LHCN-M2 (cell line): ENCODE data around the gene ITPKB. TPM values are rescaled to one million over a fixed set of nuclear protein-coding genes. Genes with fewer than 3 reads are reported as not detected.

Experiments
- DNase-seq: peaks from one replicate; pipeline ENCODE4 v3.0.0-alpha.2; 2012; ENCODE audit warnings: low read depth
- total RNA-seq: library from RNA; depleted of rRNA; stranded (reverse); fragments of >200 nt; gene quantifications from 2 replicates; pipeline ENCODE4 v1.2.3, GENCODE V29; 2014

The ITPKB gene
- total RNA-seq, 1 experiment from 2014 or later: 0.40 TPM

DNA sequence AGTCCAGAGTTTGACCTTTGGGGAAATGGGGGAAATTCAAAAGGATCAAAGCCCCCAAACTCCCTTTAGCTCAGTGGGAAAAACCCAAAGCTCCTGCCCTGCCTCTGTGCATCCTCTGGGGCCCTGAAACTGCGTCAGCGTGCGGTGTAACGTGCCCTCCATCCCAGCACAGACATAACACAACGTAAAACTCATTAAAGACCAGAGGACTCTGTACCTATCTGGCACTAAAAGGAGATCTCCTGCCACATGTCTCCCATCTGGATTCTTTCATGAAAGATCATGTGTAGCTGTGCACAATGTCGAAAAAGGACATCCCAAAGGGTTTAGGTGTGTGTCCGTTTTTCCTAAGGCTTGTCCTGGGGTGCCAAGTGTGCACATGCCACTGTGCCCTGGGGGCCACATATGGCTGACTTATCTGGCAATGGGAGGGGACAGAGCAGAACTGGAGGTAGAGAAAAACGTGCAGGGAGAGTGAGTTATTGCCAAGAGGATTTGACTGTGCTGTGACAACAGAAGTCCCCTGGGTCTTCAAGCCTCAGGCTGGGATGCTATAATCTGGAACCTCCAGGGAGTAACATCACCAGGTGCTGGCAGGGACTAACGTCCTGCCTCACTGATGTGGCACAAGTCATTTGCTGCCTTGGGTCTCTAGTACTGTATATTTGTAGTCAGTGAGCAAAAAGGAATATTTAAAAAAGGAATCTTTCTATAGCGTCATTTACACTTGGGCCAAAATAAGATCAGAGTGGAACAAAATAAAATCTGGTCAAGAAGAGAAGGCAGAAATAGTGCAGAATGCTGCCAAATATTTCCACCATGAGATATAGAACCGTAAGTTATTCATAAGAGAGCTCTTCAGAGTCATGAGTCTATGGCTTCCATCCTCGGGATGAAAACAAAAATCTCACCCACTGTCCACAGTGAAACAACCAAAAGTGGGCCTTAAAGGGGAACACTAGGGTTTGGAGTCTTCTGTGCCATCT, 52.3 kb downstream of the ITPKB start:
- no peak for DNase-seq

DNA sequence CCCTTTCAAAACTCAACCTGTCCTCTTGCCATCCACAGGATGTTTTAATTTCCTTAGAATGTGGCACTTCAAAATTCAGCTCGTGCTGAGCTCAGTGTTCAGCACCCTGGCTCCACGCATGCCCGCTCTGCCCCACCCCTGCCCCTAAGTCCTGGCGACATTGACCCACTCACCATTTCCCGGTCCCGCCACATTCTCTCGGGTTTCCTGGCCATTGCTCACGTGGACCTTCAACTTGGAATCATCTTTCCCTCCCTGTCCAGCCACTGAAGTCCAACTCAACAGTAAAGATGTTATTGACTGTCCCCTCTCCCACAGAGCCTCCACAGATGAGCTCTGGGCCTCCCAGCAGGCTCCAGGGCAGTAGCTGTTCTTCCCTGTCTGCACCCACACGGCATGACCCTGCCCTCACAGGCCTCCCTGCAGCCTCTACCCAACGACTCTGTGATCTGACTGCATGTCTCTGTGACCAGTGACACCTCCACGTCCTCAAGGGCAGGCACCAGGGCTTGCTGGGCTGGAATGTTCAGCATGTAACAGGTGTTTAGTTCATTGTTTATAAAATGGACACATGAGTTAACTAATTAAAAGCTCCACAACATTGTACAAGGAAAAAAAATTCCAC, 53.8 kb downstream of the ITPKB start:
- DNase-seq: no peak

DNA sequence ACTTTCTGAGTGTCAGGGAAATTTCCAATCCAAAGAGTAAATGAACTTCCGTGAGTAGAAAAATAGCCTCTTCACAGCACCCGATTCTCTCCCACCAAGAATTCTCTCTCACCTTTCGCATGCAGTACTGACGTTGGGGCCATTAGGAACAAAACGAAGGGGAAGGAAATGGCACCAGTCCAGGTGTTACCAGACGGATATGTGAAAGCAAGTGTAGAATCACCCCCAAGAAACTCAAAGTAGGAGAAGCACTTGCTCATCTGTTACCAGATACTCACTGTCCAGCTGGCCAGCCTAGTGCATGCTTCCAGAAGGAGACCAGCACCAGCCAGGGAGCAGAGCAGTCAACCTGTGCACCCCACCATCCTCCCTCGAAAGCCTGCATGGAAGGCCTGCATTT, 55.1 kb downstream of the ITPKB start:
- DNase-seq: no peak

DNA sequence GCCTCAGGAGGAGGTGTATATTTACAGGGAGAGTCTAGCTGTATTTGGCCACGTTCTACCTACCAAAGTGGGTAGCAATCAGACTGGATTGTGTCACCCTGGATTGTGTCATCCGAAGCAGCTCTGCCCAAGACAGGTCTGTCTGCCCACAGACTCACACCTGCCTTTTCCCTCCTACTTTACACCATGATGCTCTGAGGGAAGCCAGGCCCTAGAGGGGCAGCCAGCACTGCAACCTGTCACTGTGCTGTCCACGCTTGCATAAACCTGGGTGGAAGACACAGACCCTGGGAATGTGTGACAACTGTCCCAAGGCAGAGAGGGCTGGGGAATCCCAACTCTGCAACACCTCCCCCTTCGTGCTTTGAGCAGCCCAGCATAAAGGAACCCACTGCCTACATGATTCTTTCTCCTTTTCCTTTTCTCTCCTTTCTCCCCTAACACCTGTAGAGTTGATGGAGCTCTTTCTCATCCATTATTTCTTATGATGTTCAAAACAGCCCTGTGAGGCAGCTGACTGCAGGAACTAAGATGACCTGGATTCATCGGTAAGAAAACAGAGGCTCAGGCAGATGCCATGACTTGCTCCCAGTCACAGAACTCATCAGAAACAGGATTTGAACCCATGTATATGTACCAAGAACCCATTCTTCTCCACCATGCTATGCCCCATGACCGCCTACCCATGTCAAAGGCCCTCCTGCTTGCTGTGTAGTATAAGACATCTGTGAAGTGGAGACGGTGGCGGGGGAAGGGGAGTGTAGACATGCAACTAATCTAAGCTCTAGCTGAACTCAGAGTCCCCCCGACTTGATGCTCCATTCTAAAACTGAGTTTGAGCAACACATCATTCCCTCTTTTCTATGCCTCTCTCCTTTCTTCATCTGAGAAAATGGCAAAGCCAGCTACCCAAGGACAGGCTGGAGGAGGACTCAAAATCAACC, 55.9 kb downstream of the ITPKB start:
- no peak for DNase-seq

DNA sequence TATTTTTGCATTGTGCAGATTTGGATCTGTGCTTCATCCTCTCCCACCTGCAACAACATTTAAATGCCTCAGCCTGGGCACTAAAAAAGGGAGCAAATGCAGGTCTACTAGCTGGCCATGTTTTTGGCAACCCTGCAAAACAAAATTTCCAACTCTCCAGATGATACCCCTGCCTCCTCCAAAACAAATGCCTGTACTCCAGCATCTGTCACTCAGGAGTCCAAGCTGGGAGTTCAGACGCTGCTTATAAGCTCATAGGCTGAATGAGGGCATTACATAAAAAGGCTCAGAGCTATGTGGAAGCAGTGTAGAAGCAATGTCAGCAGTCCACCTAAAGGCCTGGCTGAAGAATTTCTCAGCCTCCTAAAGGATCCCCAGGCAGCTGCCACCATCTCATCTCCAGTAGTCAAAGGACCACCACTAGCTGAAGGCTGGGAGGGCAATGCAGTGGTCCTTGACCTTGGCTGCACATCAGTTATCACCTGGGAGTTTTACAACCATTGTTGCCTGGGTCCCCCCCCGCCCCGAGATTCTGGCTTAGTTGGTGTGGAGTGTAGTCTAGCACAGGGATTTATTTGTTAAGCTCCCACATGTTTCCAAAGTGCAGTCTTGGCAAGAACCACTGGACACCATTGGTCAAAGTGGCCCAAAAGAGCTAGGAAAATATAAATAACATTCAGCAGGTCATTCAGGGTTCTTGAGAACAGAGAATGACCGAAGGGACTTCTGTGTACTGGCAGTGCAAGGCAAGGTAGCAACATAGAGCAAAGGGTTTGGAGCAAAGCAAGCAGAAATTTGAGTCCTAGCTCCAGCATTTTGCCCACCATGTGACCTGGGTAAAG, 57.2 kb downstream of the ITPKB start:
- DNase-seq: no peak

DNA sequence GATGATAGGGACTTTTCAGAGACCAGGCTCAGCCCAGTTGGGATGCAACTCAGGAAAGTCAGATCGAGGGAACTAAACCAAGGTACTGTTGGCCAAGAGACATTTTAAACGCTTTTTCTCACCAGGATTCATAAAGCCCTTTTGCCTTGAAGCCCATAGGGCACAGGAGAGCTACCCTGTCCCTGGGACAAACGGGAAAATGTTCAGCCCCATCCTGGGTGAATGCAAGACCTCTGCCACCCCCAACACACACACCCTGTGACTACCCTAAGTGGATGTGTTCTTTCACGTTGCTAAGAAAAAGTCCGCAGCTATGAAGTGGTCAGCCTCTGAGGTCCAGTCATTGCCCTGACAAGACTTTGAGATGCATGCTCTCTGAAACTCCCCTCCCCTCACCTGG, 58.4 kb downstream of the ITPKB start:
- DNase-seq: no peak

DNA sequence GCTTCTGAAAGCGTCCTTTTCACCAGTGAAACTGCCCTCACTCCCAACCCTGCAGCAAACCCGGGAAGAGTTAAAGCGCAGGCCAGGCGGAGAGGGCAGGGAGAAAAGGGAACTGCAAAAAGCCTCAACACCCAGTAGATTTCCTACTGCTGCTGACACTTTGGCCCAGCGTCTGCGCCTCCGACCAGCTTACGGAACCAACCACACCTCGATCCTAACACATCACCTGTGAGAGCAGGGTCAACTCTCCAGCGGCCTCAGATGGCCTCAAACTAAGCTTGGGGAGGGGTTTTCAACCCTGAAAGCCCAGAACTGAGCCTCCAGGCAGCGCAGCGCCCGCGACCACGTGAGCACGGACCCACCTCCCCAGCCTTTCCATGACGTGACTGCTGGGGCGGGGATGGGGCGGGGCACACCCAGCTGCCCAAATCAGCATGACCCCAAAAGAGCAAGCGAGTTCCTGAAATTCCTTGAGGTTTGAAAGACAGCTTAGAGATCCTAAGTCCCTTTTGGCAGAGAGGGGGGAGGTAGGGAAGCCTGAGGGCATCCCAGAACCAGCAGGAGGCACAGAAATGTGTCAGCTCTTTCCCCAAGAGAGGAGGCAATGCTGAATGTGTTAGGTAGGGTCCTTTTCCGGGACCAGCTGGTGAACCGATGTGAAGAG, 59.1 kb downstream of the ITPKB start:
- peak; percentile 47 for DNase-seq

DNA sequence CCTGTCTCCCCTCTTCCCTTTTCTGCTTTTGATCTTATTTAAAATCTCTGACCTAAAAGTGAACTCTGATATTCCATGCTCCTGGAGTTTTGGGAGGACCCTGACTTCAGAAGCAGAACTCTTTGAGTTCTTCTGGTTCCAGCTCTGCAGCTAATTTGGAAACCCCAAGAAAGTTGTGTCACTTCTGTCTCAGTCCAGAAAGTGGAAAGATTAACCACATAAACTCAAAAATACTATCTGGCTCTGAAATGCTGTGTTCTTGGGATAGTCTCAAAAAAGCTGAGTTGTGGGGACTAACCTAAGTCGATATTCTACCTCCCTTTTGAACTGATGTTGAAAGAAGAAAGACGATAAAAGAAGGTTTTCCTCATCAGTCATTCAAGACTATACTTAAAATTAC, 59.8 kb downstream of the ITPKB start:
- DNase-seq: no peak

DNA sequence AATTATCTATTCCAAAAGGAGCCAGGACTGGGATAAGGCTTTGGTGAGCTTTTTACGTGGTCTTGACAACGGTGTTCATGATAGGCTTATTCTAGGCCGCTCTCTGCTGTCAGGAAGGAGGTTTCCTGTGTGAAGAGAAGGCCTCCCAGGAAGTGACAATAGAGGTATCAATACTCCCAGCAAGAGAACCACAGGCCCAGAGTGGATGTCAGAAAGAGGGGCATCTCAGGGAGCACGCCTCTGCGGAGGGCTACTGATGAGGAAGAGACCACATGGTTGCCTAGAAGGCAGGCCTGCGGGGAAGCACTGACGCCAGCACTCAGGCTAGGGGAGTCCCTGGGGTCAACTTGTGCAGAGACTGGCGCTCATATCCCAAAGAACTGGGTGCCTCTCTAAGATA, 60.4 kb downstream of the ITPKB start:
- no peak for DNase-seq

DNA sequence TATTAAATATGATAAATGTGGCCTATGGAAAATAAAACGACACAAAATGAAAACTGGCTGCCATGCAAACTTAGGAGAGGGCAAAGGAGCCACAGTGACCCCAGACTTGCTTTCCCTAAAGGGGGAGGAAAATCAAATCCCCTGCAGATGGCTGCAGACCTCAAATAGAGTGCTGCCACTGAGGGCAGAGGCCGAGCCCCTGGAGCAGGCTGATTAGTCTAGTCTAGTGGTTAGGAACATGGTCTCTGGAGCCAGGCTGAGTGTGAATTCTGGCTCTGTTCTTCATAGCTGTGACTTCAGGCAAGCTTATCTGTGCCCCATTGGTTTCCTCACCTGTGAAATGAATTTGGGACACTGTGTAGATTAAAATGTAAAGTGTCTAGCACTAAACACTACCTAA, 60.8 kb downstream of the ITPKB start:
- no peak for DNase-seq

DNA sequence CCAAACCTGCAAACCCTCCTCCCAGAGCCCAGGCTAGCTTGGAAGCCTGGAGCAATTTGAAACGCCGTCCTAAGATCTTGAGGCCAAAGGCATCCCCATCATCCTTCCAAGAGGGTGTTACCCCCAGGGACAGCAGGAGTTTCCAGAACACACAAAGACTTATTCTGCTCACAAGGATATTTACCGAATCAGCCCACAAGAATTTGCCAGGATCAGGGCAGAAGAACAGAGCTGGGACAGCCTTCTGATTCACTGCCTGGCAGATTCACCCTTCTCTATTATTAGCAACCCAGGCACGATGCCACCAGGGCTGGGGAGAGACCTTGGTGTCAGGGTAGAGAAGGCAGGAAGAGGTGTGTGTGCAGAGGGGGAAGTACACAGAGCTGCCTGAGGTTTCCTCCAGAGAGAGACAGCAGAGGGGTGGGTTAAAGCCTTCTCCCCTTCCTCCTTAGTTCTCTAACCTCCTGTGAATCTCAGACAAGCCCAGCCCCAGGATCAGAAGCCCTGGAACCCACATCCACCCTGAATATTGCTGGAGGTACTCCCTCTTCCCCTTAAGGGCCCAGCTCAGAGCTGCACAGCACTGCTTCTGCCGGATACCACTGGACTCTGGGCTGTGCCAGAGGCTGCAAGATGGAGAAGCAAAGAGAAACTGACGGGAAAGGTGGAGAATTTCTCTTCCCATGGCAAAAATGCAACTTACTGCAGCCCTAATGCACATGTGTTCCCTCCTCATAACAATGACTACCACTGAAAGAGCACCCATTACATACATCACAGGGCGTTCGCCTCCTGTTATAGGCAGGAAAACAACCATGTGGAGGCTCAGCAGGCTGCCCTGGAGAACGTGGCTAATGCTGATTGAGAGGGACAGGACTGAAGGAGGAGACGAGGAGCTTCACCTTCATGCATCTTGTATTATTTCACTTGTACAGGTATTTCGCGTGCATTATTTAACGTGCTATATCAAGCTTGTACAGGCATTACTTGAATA, 61.8 kb downstream of the ITPKB start:
- DNase-seq: peak; percentile 73

DNA sequence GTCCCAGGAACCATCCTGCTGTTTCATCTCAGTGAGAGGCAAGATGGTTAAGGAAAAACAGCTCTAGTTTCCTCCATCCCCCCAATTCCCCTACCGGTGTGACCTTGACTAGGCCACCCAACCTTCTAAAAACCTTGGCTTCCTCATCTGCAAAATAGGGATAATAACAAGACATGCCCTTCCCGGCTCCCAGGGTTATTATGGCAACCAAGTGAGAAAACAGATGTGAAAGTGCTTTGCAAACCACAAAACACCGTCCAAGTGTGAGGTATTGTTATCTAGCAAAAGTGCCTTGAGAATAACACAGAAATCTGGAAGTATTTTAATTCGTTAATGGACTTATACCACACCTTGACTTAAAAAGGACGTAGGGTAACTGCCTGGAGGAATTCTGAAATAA, 62.7 kb downstream of the ITPKB start:
- no peak for DNase-seq

DNA sequence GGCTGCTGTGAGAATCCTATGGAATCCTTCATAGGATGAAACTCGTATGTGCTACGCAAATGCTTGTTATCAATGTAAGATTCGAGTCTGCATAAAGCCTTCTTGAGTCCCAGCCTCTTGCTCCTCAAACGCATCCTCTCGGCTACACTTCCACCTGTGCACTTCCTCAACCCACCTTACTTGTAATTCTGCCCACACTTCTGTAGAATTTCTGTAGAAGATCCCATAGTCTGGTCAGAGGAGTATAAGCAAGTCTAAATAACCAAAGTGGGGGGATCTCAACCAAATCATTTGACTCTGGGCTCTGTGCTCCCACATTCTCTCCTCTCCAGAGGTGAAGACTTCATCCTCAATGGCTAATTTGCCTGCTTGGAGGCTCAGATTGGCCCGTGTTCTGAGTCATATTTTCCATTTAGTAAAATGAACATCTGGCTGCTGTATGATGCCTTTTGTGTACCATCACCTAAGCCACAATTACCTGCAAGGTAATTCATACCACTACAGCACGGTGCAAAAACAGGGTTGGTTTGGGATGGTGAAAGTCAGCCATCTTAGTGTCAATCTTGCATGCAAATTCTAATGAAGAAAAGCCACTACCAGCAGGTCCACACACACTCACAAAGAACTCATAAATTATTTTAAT, 63.2 kb downstream of the ITPKB start:
- DNase-seq: no peak

DNA sequence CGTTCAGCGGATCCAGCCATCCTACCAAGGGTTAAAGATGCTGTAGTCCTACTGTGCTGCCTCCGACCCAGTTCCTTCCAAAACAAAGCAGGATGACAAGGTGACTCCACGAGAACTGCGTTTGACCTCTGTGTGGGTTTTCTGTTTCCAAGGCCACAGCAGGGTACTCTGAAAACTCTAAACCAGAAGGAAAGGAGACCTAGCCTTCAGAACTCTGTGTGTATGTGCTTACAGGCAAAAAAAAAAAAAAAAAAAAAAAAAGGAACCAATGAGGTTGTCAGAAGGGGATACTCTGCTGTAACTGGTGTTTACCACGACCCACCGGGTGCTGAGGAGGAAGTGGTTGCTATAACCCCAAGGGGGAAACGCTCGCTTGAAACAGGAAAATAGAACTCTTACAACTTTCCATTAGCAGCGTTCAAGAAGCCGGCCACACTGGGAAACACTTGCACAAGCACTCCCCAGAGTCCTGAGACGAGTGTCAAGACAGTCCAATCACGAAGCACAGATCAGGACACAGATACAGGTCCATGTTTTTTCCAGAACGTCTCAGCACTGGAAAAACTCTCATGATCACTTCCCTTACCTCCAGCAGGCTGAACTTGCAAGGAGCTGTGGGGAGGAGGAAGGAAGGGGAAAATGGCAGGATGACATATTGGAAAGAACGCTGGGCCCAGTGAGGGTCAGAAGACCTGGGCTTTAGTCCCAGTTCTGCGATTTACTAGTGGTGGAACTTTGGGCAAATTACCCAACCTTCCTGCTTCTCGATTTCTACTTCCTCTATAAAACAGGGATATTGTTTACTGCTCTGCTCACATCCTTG, 64.0 kb downstream of the ITPKB start:
- no peak for DNase-seq

DNA sequence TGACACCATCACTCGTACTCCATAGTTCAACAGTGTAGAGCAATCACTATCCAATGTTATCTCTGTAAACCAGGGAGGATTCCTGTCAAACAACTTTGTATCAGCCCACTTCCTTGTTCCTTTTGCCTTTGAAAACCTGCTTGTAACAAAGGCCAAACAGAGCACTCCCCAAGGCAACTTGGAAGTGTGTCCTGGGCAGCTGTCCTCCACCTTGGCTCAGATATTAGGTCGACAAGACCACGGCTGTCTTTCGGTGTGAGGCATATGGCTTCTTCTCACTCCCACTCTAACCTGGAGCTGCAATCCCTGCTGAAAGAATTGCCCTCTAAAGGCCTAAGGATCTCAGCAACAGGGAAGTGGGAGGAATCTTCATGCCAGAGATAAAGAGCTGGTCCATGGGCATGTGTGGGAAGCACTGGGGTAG, 66.7 kb downstream of the ITPKB start:
- DNase-seq: no peak

DNA sequence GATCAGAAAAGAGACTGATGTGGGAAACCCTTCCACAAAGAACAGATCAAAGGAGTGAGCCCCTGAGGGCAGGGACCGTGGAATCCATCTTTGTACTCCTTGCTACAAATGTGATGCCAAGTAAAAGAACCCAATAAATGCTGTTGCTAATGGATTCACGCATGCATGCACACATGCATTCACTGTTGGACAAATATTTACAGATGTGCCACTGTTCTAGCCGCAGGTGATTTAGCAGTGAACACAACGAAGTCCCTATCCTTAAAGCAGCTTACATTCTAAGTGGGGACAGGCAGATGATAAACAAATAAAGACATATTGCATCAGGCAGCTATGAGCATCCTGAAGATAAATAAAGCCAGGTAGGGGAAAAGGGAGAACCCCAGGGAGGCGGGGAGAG, 67.8 kb downstream of the ITPKB start:
- no peak for DNase-seq

DNA sequence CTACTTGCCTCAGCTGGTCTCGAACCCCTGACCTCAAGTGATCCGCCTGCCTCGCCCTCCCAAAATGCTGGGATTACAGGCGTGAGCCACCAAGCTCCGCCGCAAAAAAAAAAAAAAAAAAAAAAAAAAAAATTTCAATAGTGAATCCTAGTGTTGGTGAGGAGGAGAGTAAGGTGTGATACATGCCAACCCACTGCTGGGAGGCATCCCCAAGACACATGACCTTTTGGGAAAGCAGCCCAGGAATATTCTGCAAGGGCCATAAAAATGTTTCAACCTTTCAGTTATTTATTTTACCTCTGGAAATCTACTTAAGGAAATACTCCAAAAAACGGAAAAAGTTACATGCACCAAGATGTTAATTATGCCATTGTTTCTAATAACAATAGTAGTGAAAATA, 69.0 kb downstream of the ITPKB start:
- DNase-seq: no peak

DNA sequence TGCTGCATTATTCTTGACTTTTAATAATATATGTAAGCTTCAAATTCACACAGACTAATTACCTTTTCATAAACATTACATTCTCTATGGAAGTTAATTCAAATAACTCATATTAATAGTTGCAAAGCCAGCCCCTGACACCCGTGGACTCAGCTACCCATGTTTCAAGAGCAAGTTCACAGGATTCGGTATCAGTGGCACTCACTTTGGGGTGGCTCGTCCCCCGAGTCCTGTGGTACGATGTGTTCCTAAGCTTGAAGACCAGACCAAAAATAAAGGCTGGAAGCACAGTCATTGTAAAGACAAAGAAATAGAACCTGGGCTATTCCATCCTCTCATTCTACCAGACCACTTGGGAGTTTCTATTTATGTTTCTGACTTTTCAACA, 70.9 kb downstream of the ITPKB start:
- DNase-seq: no peak
